H9 (cell line): ENCODE data around the gene CCDC60. TPM values are rescaled to one million over a fixed set of nuclear protein-coding genes. Genes with fewer than 3 reads are reported as not detected.

Experiments used
- DNase-seq: peaks from one replicate; pipeline ENCODE4 v3.0.0-alpha.2; 2017
- H2AFZ ChIP-seq: one replicate; pipeline ENCODE4 v1.6.1; 2013; ENCODE audit warnings: mild to moderate bottlenecking, low read length, control low read depth, moderate library complexity
- H2AK5ac ChIP-seq: 2 replicates; pipeline ENCODE4 v1.6.1; 2013; ENCODE audit warnings: low read length, control low read depth, mixed read lengths; ENCODE audit not compliant: insufficient read length
- H2BK120ac ChIP-seq: one replicate; pipeline ENCODE4 v1.6.1; 2013; ENCODE audit warnings: low read depth, mild to moderate bottlenecking, low read length, control low read depth, inconsistent platforms; ENCODE audit not compliant: poor library complexity, severe bottlenecking
- H2BK12ac ChIP-seq: 2 replicates; pipeline ENCODE4 v1.6.1; 2013; ENCODE audit warnings: low read length, control low read depth, mixed read lengths, low read depth; ENCODE audit not compliant: insufficient read length
- H2BK15ac ChIP-seq: 2 replicates; pipeline ENCODE4 v1.6.1; 2013; ENCODE audit warnings: low read depth, low read length, control low read depth
- H2BK20ac ChIP-seq: one replicate; pipeline ENCODE4 v1.6.1; 2013; ENCODE audit warnings: low read depth, mild to moderate bottlenecking, low read length, control low read depth, inconsistent platforms; ENCODE audit not compliant: poor library complexity, severe bottlenecking
- H2BK5ac ChIP-seq: 2 replicates; pipeline ENCODE4 v1.6.1; 2013; ENCODE audit warnings: low read length, control low read depth, mixed read lengths; ENCODE audit not compliant: insufficient read length
- H3K14ac ChIP-seq: 2 replicates; pipeline ENCODE4 v1.6.1; 2013; ENCODE audit warnings: low read length, control low read depth; ENCODE audit not compliant: insufficient read depth
- H3K18ac ChIP-seq: 2 replicates; pipeline ENCODE4 v1.6.1; 2013; ENCODE audit warnings: low read depth, mild to moderate bottlenecking, mixed read lengths, low read length, control low read depth; ENCODE audit not compliant: insufficient read length
- H3K23ac ChIP-seq: 2 replicates; pipeline ENCODE4 v1.6.1; 2013; ENCODE audit warnings: low read length, control low read depth, mixed read lengths, low read depth; ENCODE audit not compliant: insufficient read length
- H3K23me2 ChIP-seq: 2 replicates; pipeline ENCODE4 v1.6.1; 2013; ENCODE audit warnings: low read depth, mild to moderate bottlenecking, mixed read lengths, low read length, control low read depth; ENCODE audit not compliant: insufficient read length, poor library complexity, severe bottlenecking
- H3K27ac ChIP-seq: 2 replicates; pipeline ENCODE4 v1.5.1; 2013; ENCODE audit warnings: low read length, control low read depth, mixed read lengths, low read depth; ENCODE audit not compliant: insufficient read length
- H3K27me3 ChIP-seq: 2 replicates; pipeline ENCODE4 v1.6.1; 2013; ENCODE audit warnings: low read length, control low read depth, inconsistent platforms; ENCODE audit not compliant: insufficient read depth
- H3K4ac ChIP-seq: 2 replicates; pipeline ENCODE4 v1.6.1; 2013; ENCODE audit warnings: low read depth, mild to moderate bottlenecking, control low read depth, inconsistent platforms, low read length, moderate library complexity
- H3K4me1 ChIP-seq: 2 replicates; pipeline ENCODE4 v1.6.1; 2013; ENCODE audit warnings: low read length, control low read depth, inconsistent platforms; ENCODE audit not compliant: insufficient read depth
- H3K4me2 ChIP-seq: 2 replicates; pipeline ENCODE4 v1.6.1; 2013; ENCODE audit warnings: low read length, control low read depth, mixed read lengths; ENCODE audit not compliant: insufficient read length, insufficient read depth
- H3K56ac ChIP-seq: 2 replicates; pipeline ENCODE4 v1.6.1; 2013; ENCODE audit warnings: low read depth, mild to moderate bottlenecking, mixed read lengths, low read length, control low read depth; ENCODE audit not compliant: insufficient read length
- H3K79me1 ChIP-seq: 2 replicates; pipeline ENCODE4 v1.6.1; 2013; ENCODE audit warnings: low read depth, mild to moderate bottlenecking, moderate library complexity, low read length, control low read depth, inconsistent platforms; ENCODE audit not compliant: insufficient read depth, poor library complexity, severe bottlenecking
- H3K79me2 ChIP-seq: 2 replicates; pipeline ENCODE4 v1.6.1; 2013; ENCODE audit warnings: low read length, control low read depth, inconsistent platforms; ENCODE audit not compliant: insufficient read depth
- H3K9ac ChIP-seq: 2 replicates; pipeline ENCODE4 v1.6.1; 2013; ENCODE audit warnings: low read length, control low read depth, mixed read lengths; ENCODE audit not compliant: insufficient read length; ENCODE audit errors: extremely low read depth
- H3K9me3 ChIP-seq: one replicate; pipeline ENCODE4 v1.6.1; 2013; ENCODE audit warnings: low read depth, low read length, inconsistent platforms; ENCODE audit not compliant: control insufficient read depth
- H3T11ph ChIP-seq: one replicate; pipeline ENCODE4 v1.6.1; 2013; ENCODE audit warnings: mild to moderate bottlenecking, low read length, control low read depth, inconsistent platforms
- H4K20me1 ChIP-seq: one replicate; pipeline ENCODE4 v1.6.1; 2013; ENCODE audit not compliant: control insufficient read depth, insufficient read length, insufficient read depth
- H4K5ac ChIP-seq: 2 replicates; pipeline ENCODE4 v1.6.1; 2013; ENCODE audit warnings: low read depth, mild to moderate bottlenecking, mixed read lengths, low read length, control low read depth; ENCODE audit not compliant: insufficient read length
- H4K8ac ChIP-seq: replicated peaks from 2 replicates; pipeline ENCODE4 v1.6.1; 2013; ENCODE audit warnings: low read length, control low read depth, mixed read lengths, low read depth; ENCODE audit not compliant: insufficient read length
- H4K91ac ChIP-seq: 2 replicates; pipeline ENCODE4 v1.6.1; 2013; ENCODE audit warnings: low read depth, mild to moderate bottlenecking, moderate library complexity, mixed read lengths, low read length, control low read depth; ENCODE audit not compliant: insufficient read length
- H3K27ac Mint-ChIP-seq, 3 experiments: 2 replicates in 2 of 3; 3 replicates in 1 of 3; pipeline ENCODE4 v1.8.0; 2020 to 2021; ENCODE audit warnings: mixed read lengths in 3 of 3, mild to moderate bottlenecking in 1 of 3, moderate library complexity in 1 of 3
- H3K27me3 Mint-ChIP-seq: 2 replicates; pipeline ENCODE4 v1.8.0; 2021; ENCODE audit warnings: low read depth, mild to moderate bottlenecking, moderate library complexity, mixed read lengths
- H3K36me3 Mint-ChIP-seq, 3 experiments: 2 replicates in 2 of 3; 3 replicates in 1 of 3; pipeline ENCODE4 v1.8.0; 2020 to 2021; ENCODE audit warnings: low read depth in 3 of 3, mixed read lengths in 3 of 3; ENCODE audit not compliant: insufficient read depth in 1 of 3
- H3K4me1 Mint-ChIP-seq, 2 experiments: 2 replicates each; pipeline ENCODE4 v1.8.0; 2020; ENCODE audit warnings: mixed read lengths in 2 of 2
- H3K4me3 Mint-ChIP-seq, 2 experiments: 2 replicates in 1 of 2; 3 replicates in 1 of 2; pipeline ENCODE4 v1.8.0; 2020 to 2021; ENCODE audit warnings: mild to moderate bottlenecking in 2 of 2, mixed read lengths in 2 of 2, moderate library complexity in 1 of 2
- H3K9me3 Mint-ChIP-seq, 2 experiments: 2 replicates in 1 of 2; 3 replicates in 1 of 2; pipeline ENCODE4 v1.8.0; 2020; ENCODE audit warnings: mild to moderate bottlenecking in 2 of 2, mixed read lengths in 2 of 2, moderate library complexity in 1 of 2
- CTCF ChIP-seq: fragments of 200-600 bp; sonication (generic); conservative IDR thresholded peaks from 3 replicates; pipeline ENCODE4 v1.8.0; 2021; ENCODE audit warnings: antibody characterized with exemption, mild to moderate bottlenecking
- WGBS: extraction: QIAGEN DNeasy Blood & Tissue Kit; methylation state at CpG from one replicate; pipeline ENCODE4 v1.1.7; 2013; ENCODE audit warnings: missing lambda C conversion rate, low lambda C conversion rate, mixed read lengths; ENCODE audit not compliant: insufficient read length; ENCODE audit errors: extremely low coverage; 5-methylcytosine and 5-hydroxymethylcytosine counted together
- total RNA-seq: library from RNA; stranded (reverse); gene quantifications from 2 replicates; pipeline ENCODE4 v1.2.1, GENCODE V29; 2021

Gene CCDC60
- total RNA-seq, 1 experiment from 2014 or later, result 0.44 TPM

DNA sequence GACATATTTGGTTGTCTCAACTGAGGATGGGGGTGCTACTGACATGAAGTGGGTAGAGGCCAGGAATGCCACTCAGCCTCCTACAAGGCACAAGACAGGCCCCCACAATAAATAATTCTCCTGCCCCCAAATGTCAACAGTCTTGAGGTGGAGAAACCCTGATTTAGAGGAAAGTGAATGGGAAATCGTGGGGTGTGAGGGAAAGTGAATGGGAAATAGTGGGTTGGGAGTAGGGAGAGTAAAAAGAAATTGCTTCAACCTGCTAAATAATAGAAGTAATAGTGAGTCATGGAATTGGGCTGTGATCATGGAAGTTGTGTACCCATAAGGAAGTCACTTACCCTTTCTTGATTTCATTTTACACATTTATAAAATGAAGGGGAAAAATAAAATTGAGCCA is 242.4 kb downstream of the CCDC60 start:
- H3K9me3 Mint-ChIP-seq, result no peaks in the 10 kb centered on the region

More for the DNA sequence above, 242.4 kb downstream of the CCDC60 start:
- Histone ChIP-seq H4K91ac (no peak overlapping the region), H4K20me1 (no peaks in the 10 kb centered on the region), H3K23ac (no peak overlapping the region), H3K18ac (no peak overlapping the region), H2BK120ac (no peak overlapping the region), H4K8ac (no peak overlapping the region), H3K27me3 (no peaks in the 10 kb centered on the region), H2BK20ac (no peak overlapping the region), H3K9ac (no peak overlapping the region), H3K79me2 (no peaks in the 10 kb centered on the region), H3K4me1 (no peaks in the 10 kb centered on the region), H2AFZ (no peak overlapping the region), H3K9me3 (no peaks in the 10 kb centered on the region), H2BK15ac (no peak overlapping the region), H3K4ac (no peak overlapping the region), H3K14ac (no peak overlapping the region), H3T11ph (no peak overlapping the region), H3K23me2 (no peaks in the 10 kb centered on the region), H3K4me2 (no peak overlapping the region), H3K27ac (no peak overlapping the region), H4K5ac (no peak overlapping the region), H2BK5ac (no peak overlapping the region), H2BK12ac (no peak overlapping the region), H3K79me1 (no peaks in the 10 kb centered on the region), H2AK5ac (no peak overlapping the region), H3K56ac (no peak overlapping the region)
- no peak for DNase-seq
- 100% methylated on average over 1 of the region's 1 CpG for WGBS
- no peak overlapping the region for H3K27ac Mint-ChIP-seq
- H3K4me3 Mint-ChIP-seq, result no peak overlapping the region
- no peaks in the 10 kb centered on the region for H3K4me1 Mint-ChIP-seq
- H3K36me3 Mint-ChIP-seq, result no peaks in the 10 kb centered on the region
- H3K27me3 Mint-ChIP-seq, result peaks cover 18% of the 10 kb centered on the region
- TF ChIP-seq CTCF, result no peak
